Sigmoid colon (tissue), 3 donors: ENCODE results near the gene SLC6A5.

Experiments used
- POLR2A ChIP-seq, 2 donors: fragments of 450-650 bp; IDR thresholded peaks; one replicate each; pipeline ENCODE4 v1.6.1; 2016; ENCODE audit warnings: antibody characterized with exemption in 2 of 2, mild to moderate bottlenecking in 2 of 2, moderate library complexity in 2 of 2
- TF ChIP-seq, protein P1 (sequence below), 4 experiments: fragments of 450-650 bp in 3 of 4; fragments of 200-600 bp in 1 of 4; IDR thresholded peaks; one replicate each; pipeline ENCODE4 v1.5.1; 2016 to 2019; ENCODE audit warnings: antibody characterized with exemption in 4 of 4, mild to moderate bottlenecking in 3 of 4, moderate library complexity in 2 of 4

DNA sequence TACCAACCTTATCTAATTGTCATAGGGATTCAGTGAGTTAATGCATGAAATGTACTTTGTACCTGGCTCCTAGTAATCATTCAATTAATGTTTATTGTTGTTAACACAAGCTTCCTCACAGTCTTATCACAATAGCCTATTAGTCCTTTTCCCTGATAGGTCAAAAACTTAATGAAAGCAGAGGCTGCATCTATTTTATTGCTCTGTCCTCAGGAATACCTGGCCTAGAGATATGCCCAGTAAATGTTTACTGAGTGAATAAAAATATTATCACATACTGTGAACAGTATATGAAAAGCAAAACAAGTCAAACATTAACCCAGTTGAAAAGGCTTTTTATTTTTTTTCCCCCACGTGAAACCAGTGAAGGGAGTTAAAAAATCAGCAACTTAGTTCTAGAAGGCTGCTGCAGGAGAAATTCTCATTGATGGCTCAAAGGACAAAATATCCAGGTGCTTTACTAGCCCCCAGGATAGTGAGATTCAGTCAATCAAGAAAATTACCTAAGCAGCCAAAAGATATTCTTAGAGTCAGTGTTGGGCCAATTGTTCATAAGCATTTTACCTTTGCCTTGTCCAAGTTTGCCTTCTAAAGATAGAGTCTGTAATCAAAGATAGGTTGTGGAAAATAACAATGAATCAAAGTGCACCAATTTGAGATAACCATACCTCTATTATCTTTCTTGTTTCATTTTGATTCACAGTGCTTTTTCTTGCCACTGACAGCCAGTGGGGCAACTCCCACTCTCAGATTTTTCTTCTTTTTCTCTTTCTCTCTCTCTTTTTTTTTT, 34.4 kb upstream of the SLC6A5 start:
- no peak for TF ChIP-seq POLR2A (IDR thresholded peaks at IDR 0.05)
- TF ChIP-seq, protein P1, sequence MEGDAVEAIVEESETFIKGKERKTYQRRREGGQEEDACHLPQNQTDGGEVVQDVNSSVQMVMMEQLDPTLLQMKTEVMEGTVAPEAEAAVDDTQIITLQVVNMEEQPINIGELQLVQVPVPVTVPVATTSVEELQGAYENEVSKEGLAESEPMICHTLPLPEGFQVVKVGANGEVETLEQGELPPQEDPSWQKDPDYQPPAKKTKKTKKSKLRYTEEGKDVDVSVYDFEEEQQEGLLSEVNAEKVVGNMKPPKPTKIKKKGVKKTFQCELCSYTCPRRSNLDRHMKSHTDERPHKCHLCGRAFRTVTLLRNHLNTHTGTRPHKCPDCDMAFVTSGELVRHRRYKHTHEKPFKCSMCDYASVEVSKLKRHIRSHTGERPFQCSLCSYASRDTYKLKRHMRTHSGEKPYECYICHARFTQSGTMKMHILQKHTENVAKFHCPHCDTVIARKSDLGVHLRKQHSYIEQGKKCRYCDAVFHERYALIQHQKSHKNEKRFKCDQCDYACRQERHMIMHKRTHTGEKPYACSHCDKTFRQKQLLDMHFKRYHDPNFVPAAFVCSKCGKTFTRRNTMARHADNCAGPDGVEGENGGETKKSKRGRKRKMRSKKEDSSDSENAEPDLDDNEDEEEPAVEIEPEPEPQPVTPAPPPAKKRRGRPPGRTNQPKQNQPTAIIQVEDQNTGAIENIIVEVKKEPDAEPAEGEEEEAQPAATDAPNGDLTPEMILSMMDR (IDR thresholded peaks at IDR 0.05), result no peak
